ENCODE results near the gene MAPK13. TPM values are rescaled to one million over a fixed set of nuclear protein-coding genes. Genes with fewer than 3 reads are reported as not detected.
"Not testable (repeated sequence)": the region's sequence is repeated elsewhere in the genome, so short reads cannot be mapped to it uniquely, and the experiment has no call there.

MAPK13 gene
- 26.6 and 28.8 TPM in 2 replicates for total RNA-seq

DNA sequence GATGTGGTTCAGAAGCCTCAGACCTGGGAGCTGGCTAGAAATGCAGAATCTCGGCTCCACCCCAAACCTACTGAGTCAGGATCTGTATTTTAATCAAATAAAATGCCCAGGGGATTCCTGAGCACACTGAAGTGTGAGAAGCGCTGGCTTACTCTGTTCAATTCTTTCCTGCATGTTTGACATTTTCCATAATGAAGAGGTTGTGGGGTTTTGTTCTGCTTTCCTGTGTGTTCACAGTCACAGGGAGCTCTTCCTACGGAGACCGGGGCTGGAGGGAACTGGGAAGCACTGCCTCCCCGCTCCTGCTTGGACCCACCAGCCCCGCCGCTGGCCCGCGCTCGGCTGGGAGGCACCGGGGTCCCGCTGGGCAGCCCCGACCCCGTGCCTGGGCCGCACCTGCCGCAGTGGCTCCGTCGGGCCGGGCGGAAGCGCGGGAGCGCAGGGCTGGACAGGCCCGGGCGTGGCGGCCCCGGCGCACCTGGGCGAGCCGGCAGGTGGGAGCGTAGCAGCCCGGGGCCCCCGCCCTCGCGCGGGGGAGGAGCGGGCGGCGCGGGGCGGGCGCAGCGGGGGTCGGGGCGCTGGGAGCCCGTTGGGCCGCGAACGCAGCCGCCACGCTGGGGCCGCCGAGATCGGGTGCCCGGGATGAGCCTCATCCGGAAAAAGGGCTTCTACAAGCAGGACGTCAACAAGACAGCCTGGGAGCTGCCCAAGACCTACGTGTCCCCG is at the start of gene MAPK13:
TSS of gene MAPK13 (plus strand) at position 573 of the 726 bp plus-strand sequence. CDS start at position 643, 70 bp downstream.
- intact Hi-C loops (cut with micrococcal nuclease), result loop anchor here (1.0 to 10.0 kb wide), 4 partner anchors 35 to 415 kb away; partner anchors contain the start of gene STK38

DNA sequence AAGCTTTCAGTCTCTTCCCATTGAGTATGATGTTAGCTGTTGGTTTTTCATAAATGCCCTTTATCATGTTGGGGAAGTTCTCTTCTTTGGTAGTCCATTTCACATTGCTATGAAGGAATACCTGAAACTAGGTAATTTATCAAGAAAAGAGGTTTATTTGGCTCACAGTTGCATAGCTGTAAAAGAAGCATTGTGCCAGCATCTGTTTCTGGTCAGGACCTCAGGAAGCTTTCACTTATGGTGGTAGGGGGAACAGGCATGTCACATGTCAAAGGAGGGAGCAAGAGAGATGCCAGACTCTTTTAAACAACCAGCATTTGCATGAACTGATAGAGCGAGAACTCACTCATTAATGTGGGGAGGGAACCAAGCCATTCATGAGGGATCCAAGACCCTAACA is 48.0 kb upstream of the MAPK13 start:
- intact Hi-C loops (cut with micrococcal nuclease), result no loop called here

GRCh38 chr6:36083446-36083845 is 46.9 kb upstream of the MAPK13 start:
- intact Hi-C loops (cut with micrococcal nuclease), result no loop called here

DNA sequence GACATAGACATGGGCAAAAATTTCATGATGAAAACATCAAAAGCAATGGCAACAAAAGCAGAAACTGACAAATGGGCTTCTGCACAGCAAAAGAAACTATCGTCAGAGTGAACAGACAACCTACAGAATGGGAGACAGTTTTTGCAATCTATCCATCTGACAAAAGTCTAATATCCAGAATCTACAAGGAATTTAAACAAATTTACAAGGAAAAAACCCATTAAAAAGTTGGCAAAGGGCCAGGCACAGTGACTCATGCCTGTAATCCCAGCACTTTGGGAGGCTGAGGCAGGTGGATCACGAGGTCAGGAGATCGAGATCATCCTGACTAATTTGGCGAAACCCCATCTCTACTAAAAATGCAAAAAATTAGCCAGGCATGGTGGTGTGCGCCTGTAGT is 42.1 kb upstream of the MAPK13 start:
- intact Hi-C loops (cut with micrococcal nuclease), result not testable (repeated sequence)

- intact Hi-C loops (cut with micrococcal nuclease), result no loop called here
Measured at GRCh38 chr6:36089048-36089447, 41.3 kb upstream of the MAPK13 start.

- intact Hi-C loops (cut with micrococcal nuclease), result no loop called here
Measured at GRCh38 chr6:36094238-36094637, 36.1 kb upstream of the MAPK13 start.

DNA sequence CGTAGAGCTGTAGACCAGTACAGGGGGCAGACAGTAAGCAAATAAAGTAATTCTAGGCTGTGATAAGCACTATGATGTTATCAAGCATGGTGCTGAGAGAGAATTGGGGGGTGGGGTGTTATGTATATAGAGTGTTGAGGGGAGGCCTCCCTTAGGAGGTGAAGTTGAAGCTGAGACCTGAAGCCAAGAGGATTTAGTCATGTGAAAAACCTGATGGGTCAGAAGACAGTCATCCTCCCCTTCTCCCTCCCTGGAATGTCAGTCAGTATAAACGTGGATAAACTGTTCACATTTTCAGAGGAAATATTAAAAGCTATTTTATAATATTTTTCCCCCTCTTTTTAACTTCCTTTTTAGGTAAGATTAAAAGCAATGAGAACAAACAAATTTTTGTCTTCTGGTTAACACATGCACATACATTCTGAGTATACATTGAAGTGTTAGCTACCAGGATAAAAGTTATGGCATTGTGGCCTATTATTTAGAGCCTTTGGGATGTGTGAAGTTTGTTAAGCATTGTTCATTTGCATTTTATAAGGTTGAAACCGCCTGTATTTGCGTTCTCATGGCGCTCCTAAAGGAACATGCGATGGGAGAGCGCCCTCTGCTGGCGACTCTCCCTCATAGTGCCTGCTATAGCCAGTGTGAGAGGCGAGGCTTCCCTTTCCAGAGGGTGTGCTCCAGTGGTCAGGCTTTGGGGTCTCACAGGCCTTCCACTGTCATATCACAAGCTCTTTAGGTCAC is 35.4 kb upstream of the MAPK13 start:
- intact Hi-C loops (cut with micrococcal nuclease), result loop anchor here (1.0 kb wide), 6 partner anchors 25 to 265 kb away; partner anchors contain the start of genes BRPF3, MAPK13 and MAPK14

DNA sequence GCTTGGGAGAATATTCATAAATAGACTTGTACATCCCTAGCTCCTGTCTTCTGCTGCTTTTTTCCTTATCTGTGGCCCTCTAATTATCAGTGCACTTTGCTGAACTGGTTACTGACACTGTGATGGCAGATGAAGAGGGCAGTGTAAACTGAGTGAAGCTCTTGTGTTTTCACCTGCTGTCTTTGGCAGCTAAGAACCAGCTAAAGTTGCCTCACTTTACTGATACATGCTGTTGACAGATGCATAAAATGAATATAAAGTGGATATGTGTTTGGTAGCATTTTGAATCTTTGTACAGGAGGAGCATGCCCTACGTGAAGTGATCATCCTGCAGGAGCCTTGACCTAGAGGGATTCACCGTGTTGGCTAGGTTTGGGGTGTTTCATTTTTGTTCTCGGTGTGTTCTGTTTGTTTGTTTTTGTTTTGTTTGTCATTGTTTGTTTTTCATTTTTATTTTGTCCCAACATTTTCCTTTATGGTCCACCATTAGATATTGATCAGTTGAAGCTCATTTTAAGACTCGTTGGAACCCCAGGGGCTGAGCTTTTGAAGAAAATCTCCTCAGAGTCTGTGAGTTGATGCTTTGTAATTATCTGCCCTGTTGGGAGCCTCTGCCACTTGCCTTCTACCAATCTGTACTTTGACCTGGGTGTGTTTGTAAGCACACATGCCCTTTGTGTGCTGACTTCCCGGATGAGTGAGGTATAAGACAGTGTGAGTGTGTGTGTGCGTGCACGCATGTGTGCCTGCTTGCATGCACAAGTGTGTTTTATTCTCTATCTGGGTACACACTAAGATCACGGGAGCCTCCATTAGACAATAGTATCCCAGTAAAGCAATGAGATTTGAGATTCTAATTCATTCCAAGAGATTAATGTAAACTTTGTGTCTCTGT is 34.6 kb upstream of the MAPK13 start:
- intact Hi-C loops (cut with micrococcal nuclease), result loop anchor here (1.0 kb wide), 6 partner anchors 25 to 265 kb away; partner anchors contain the start of genes BRPF3, MAPK13 and MAPK14

- intact Hi-C loops (cut with micrococcal nuclease), result no loop called here
Measured at GRCh38 chr6:36098253-36098919, 31.9 kb upstream of the MAPK13 start.

GRCh38 chr6:36098920-36099647 is 31.2 kb upstream of the MAPK13 start:
- intact Hi-C loops (cut with micrococcal nuclease), result no loop called here

GRCh38 chr6:36099869-36100483 is 30.3 kb upstream of the MAPK13 start:
- intact Hi-C loops (cut with micrococcal nuclease), result no loop called here

- intact Hi-C loops (cut with micrococcal nuclease), result no loop called here
Measured at GRCh38 chr6:36101691-36102090, 28.6 kb upstream of the MAPK13 start.

- intact Hi-C loops (cut with micrococcal nuclease), result no loop called here
Measured at GRCh38 chr6:36102853-36103252, 27.5 kb upstream of the MAPK13 start.

DNA sequence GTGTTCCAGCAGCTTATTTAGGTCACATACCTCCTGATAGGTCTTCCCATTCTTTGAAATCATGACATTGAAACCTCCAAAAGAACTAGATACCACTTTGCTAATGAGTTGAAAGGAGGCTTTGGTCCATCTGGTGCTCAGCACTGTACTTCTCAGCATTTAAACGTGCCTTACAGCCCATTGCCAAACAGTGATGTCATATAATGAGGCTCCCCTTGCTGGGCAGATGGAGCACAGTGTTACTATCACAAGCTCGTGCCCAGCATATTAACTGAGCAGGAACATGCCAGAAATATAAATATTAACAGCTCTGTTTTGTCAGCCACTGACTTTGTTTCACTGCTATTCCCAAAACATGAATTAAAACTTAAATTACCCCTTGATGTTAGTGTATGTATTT is 25.5 kb upstream of the MAPK13 start:
- intact Hi-C loops (cut with micrococcal nuclease), result no loop called here

DNA sequence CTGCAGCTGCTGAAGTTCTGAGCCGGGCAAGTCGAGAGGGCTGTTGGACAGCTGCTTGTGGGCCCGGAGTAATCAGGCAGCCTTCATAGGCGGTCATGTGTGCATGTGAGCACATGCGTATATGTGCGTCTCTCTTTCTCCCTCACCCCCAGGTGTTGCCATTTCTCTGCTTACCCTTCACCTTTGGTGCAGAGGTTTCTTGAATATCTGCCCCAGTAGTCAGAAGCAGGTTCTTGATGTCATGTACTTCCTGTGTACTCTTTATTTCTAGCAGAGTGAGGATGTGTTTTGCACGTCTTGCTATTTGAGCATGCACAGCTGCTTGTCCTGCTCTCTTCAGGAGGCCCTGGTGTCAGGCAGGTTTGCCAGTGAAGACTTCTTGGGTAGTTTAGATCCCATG is 21.2 kb upstream of the MAPK13 start:
- intact Hi-C loops (cut with micrococcal nuclease), result loop anchor here (1.0 kb wide), 1 partner anchor 11 kb away; no protein-coding TSS in a partner anchor

DNA sequence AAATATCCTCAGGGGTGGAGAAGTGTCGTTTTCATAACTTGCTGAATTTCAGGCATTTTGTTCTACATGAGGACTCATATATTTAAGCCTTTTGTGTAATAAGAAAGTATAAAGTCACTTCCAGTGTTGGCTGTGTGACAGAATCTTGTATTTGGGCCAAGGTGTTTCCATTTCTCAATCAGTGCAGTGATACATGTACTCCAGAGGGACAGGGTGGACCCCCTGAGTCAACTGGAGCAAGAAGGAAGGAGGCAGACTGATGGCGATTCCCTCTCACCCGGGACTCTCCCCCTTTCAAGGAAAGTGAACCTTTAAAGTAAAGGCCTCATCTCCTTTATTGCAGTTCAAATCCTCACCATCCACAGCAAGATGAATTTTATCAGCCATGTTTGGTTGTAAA is 20.3 kb upstream of the MAPK13 start:
- intact Hi-C loops (cut with micrococcal nuclease), result no loop called here

DNA sequence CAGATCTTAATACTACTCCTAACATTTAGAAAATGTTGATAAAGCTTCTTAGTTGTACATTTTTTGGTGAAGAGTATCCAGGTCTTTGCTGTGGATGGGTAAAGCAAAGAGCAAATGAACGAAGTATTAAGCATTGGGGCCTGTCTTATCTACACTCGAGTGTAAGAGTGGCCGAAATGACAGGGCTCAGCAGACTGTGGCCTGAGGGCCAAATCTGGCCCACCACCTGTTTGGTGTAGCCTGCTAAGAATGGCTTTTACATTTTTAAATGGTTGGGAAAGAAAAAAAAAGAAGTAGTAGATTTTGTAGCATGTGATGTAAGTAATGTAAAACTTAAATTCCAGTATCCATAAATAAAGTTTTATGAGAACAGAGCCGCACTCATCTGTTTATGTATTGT is 19.4 kb upstream of the MAPK13 start:
- intact Hi-C loops (cut with micrococcal nuclease), result no loop called here

- intact Hi-C loops (cut with micrococcal nuclease), result no loop called here
Measured at GRCh38 chr6:36111526-36111925, 18.8 kb upstream of the MAPK13 start.

DNA sequence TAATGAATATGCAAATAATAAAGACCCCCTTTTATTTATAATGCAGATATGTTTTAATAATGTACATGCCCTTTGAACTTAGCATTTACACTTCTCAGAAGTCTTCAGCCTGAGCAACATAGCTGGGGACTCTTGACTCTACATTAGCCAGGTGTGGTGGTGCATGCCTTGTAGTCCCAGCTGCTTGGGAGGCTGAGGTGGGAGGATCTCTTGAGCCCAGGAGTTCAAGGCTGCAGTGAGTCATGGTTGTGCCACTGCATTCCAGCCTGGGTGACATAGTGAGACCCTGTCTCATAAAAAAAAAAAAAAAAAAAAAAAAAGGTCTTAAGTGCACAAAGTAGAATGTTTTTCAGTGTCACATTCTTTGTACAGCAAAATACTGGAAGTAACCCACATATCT is 17.3 kb upstream of the MAPK13 start:
- intact Hi-C loops (cut with micrococcal nuclease), result no loop called here

DNA sequence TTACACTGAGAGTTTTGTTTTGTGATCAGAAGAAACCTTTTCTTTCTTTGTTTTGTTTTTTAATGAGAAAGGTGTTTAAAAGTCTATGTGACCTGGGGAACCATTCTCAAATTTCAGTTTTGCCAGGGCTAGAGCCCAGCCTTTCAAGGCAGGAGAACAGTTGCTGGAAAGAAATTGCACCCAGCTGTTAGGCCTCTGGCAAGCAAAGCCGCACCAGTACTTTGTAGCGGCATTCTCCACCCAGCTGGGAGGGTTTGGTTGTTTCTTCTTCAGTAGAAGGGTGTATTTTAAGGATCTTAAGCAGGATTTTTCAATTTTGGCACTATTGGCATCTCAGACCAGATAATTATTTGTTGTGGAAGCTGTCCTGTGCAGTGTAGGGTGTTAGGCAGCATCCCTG is 16.6 kb upstream of the MAPK13 start:
- intact Hi-C loops (cut with micrococcal nuclease), result no loop called here

Measured in T-helper 1 cell treated with Interleukin-12 subunit alpha and Interleukin-12 subunit beta and Interleukin-4 antibody, amounts not matched to agents 30 ng/mL and 1 ng/mL, for 36 hours (primary cell).